ENCODE data around the gene EFHC1.
A peak's percentile ranks its signal among the peaks of the same experiment; 100 is the strongest.

The EFHC1 gene

DNA sequence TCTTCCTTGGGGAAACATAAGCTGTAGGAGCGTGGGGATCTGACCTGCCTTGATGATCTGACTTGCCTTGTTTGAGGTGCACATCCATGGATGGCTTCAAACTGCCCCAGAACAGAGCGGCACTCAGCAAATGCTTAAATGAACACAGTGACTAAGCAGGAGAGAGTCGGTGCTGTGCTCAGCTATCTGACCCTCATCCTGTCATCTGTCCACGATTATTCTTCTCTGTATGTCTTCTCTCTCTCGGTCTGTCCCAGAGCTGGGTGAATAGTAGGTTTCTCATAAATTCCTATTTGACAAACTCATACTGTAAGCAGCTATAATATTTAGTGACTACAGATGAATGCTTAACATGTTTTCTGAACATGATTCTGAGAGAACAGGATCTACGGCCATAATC, 119.5 kb downstream of the EFHC1 start:
- no peaks in the 10 kb centered on the region for H3K9me3 ChIP-seq (ENCODE audit: control insufficient read depth in 5 of 5, low read length in 5 of 5)
- no peak overlapping the region for H3K4me3 ChIP-seq (ENCODE audit: low read depth in 1 of 5, low read length in 5 of 5)
- H3K27ac ChIP-seq (ENCODE audit: low read depth, low read length), result no peak overlapping the region
- peaks cover 0 to 12% (median 6%) of the 10 kb centered on the region in 5 donors for H3K36me3 ChIP-seq (ENCODE audit: control insufficient read depth in 5 of 5, insufficient read depth in 5 of 5, low read length in 5 of 5)
- H3K27me3 ChIP-seq (ENCODE audit: control insufficient read depth in 5 of 5, insufficient read depth in 4 of 5, low read length in 5 of 5), result no peaks in the 10 kb centered on the region
- H3K4me1 ChIP-seq (ENCODE audit: control insufficient read depth in 5 of 5, insufficient read depth in 5 of 5, low read length in 5 of 5), result peaks cover 13 to 53% (median 50%) of the 10 kb centered on the region in 5 donors
- no peak overlapping the region for H3K9ac ChIP-seq (ENCODE audit: low read length in 5 of 5)

DNA sequence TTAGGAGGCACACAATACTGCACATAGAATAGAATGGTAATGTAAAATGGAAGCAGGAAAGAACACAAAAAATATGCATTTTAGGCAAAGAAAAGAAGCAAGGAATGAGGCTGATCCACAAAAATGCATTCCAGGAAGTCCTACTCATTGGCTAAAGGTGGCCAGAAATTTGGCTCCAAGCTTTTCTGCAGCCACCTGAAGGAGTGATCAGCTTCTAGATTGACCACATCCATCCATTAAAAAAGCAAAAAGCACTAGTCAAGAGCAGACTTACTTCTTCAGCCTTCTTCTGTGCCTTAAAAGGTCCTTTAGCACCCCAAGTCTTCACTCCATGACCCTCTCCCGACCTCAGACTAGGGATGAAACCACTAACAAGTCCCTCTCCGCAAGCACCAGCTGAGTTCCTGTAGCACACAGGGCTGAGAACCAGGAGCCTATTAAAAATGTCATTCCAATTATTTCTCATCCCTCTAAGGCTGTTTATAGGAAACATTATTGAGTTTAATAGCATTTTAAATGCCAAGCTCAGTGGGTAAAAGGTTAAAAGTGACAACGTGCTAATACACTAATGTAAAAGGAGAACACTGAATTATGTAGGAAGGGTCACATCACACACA, 120.3 kb downstream of the EFHC1 start:
- Histone ChIP-seq H3K9me3 (ENCODE audit: control insufficient read depth in 5 of 5, low read length in 5 of 5) (no peaks in the 10 kb centered on the region), H3K4me1 (ENCODE audit: control insufficient read depth in 5 of 5, insufficient read depth in 5 of 5, low read length in 5 of 5) (peaks cover 13 to 60% (median 58%) of the 10 kb centered on the region in 5 donors), H3K27ac (ENCODE audit: low read depth, low read length) (no peak overlapping the region), H3K36me3 (ENCODE audit: control insufficient read depth in 5 of 5, insufficient read depth in 5 of 5, low read length in 5 of 5) (peaks cover 0 to 4% (median 0%) of the 10 kb centered on the region in 5 donors), H3K27me3 (ENCODE audit: control insufficient read depth in 5 of 5, insufficient read depth in 4 of 5, low read length in 5 of 5) (no peaks in the 10 kb centered on the region), H3K9ac (ENCODE audit: low read length in 5 of 5) (no peak overlapping the region), H3K4me3 (ENCODE audit: low read depth in 1 of 5, low read length in 5 of 5) (no peak overlapping the region)

DNA sequence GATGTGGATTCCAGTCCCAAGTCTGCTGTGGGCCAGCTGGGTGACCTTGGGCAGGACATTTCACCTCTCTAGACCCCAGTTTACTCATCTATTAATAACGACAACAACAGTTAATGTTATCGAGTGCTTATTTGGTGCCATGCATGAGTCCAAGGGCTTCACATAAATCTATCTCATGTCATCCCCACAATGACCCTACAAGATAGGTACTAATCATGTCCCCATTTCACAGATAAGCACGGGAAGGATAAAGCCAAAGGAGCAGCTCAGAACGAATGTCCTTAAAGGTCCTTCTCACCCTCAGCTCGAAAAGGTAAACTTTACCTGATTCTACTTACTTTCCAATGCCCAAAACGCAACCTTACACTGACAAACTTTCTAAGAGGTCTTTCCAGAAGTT, 121.0 kb downstream of the EFHC1 start:
- H3K27ac ChIP-seq (ENCODE audit: low read depth, low read length), result no peak overlapping the region

DNA sequence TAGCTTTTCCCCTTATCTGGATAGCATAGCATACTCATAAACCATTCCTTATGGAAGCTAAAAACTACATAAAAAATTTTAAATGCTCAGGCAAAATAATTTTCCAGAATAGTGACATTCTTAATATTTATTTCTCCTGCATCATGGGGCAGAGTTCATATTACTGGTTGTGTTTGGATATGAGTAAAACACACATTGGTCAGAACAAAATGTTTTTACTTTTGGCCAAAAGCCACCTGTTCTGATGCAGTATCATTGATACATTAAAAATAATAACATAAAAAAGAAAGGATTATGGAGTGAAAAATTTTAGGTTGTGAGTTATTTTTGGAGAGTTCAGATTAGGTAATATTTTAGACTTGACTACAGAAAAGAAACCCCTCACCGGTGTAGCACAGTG, 123.1 kb downstream of the EFHC1 start:
- H3K36me3 ChIP-seq (ENCODE audit: control insufficient read depth in 5 of 5, insufficient read depth in 5 of 5, low read length in 5 of 5), result no peaks in the 10 kb centered on the region
- no peaks in the 10 kb centered on the region for H3K9me3 ChIP-seq (ENCODE audit: control insufficient read depth in 5 of 5, low read length in 5 of 5)
- no peaks in the 10 kb centered on the region for H3K27me3 ChIP-seq (ENCODE audit: control insufficient read depth in 5 of 5, insufficient read depth in 4 of 5, low read length in 5 of 5)
- no peak overlapping the region for H3K9ac ChIP-seq (ENCODE audit: low read length in 5 of 5)
- H3K27ac ChIP-seq (ENCODE audit: low read depth, low read length), result no peak overlapping the region
- peaks cover 14 to 70% (median 64%) of the 10 kb centered on the region in 5 donors for H3K4me1 ChIP-seq (ENCODE audit: control insufficient read depth in 5 of 5, insufficient read depth in 5 of 5, low read length in 5 of 5)
- no peak overlapping the region for H3K4me3 ChIP-seq (ENCODE audit: low read depth in 1 of 5, low read length in 5 of 5)

More for the DNA sequence above, 121.0 kb downstream of the EFHC1 start:
- Histone ChIP-seq H3K9ac (ENCODE audit: low read length in 5 of 5) (no peak overlapping the region), H3K4me1 (ENCODE audit: control insufficient read depth in 5 of 5, insufficient read depth in 5 of 5, low read length in 5 of 5) (peaks cover 13 to 68% (median 61%) of the 10 kb centered on the region in 5 donors), H3K9me3 (ENCODE audit: control insufficient read depth in 5 of 5, low read length in 5 of 5) (no peaks in the 10 kb centered on the region), H3K27me3 (ENCODE audit: control insufficient read depth in 5 of 5, insufficient read depth in 4 of 5, low read length in 5 of 5) (no peaks in the 10 kb centered on the region), H3K4me3 (ENCODE audit: low read depth in 1 of 5, low read length in 5 of 5) (no peak overlapping the region), H3K36me3 (ENCODE audit: control insufficient read depth in 5 of 5, insufficient read depth in 5 of 5, low read length in 5 of 5) (no peaks in the 10 kb centered on the region)

DNA sequence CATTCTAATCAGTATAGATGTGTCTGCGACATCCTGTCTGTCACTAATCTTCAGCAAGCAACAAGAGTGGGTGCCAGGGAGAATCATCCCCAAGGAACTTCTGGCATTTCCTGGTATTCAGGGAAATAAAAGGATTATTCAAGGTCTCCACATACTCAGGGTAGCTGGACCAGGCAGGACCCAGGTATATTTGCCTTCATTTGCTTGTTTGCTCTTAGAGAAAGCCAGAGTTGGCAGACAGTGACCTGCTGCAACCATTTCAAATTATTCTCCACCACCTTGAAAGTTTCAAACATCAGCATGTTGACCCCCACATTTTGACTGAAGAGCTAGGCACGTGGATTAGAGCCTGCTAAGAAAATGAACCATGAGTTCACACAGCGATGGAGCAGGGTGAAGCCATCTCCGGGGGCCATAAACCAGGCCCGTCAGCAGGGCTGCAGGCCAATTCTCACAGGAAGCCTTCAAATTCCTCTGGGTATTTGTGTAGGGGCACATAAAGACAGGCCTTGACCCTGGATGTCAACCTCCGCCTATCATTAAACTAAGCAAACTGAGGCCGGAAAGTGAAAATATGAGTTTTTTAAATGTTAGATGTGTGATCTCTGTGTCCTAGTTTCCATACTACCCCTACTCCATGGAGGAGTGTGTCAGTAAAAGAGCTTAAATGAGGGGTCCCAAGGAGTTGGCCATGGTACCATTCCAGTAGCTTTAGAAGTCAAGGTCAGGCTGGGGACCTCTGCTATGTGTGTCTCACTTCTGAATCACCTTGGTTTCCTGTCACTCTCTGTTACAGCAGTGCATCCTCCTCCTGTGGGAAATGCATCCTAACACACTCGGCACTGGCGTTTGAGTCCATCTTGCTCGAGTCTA, 123.8 kb downstream of the EFHC1 start:
- Histone ChIP-seq H3K9ac (ENCODE audit: low read length in 5 of 5) (no peak overlapping the region), H3K4me1 (ENCODE audit: control insufficient read depth in 5 of 5, insufficient read depth in 5 of 5, low read length in 5 of 5) (peaks cover 14 to 70% (median 64%) of the 10 kb centered on the region in 5 donors), H3K4me3 (ENCODE audit: low read depth in 1 of 5, low read length in 5 of 5) (peak overlapping the region in 1 of 5 donors; percentile 29), H3K36me3 (ENCODE audit: control insufficient read depth in 5 of 5, insufficient read depth in 5 of 5, low read length in 5 of 5) (no peaks in the 10 kb centered on the region), H3K27ac (ENCODE audit: low read depth, low read length) (peak overlapping the region; percentile 20), H3K27me3 (ENCODE audit: control insufficient read depth in 5 of 5, insufficient read depth in 4 of 5, low read length in 5 of 5) (no peaks in the 10 kb centered on the region), H3K9me3 (ENCODE audit: control insufficient read depth in 5 of 5, low read length in 5 of 5) (no peaks in the 10 kb centered on the region)

DNA sequence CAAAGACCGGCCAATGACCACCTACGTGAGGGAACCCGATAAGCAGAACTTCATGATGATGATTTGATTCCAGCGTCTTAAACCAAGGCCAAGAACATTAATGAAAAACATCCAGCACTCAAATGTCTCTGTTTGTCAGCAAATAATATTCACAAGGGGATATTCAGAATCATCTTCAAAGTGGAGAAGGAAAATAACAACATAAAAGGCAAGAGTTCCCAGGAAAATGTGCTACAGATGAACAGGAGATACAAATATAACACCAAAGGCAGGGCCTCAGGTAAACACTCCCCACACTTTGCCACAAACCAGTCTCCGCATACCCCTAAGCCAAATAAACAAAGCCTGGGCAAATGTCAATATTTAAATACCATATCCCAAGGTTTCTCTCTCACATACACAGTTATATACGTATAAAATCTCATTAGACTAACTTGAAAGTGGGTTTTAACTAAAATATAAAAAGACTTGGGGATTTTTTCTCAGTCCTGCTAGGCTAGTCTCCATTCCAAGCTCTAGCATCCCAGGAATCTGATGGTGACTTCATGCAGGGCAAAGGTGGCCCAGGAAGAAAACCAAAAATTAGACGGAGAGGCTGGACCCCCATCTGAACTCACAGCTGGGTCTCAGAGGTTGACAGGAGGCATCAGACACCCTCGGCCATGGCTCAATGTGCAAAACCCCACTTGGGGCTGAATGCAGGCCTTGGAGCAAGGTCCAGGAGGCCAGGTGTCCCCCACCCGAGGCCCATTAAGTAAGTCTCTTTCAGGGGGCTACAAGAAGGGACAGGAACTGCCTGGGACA, 124.7 kb downstream of the EFHC1 start:
- Histone ChIP-seq H3K4me1 (ENCODE audit: control insufficient read depth in 5 of 5, insufficient read depth in 5 of 5, low read length in 5 of 5) (peaks cover 14 to 68% (median 61%) of the 10 kb centered on the region in 5 donors), H3K9ac (ENCODE audit: low read length in 5 of 5) (no peak overlapping the region)

DNA sequence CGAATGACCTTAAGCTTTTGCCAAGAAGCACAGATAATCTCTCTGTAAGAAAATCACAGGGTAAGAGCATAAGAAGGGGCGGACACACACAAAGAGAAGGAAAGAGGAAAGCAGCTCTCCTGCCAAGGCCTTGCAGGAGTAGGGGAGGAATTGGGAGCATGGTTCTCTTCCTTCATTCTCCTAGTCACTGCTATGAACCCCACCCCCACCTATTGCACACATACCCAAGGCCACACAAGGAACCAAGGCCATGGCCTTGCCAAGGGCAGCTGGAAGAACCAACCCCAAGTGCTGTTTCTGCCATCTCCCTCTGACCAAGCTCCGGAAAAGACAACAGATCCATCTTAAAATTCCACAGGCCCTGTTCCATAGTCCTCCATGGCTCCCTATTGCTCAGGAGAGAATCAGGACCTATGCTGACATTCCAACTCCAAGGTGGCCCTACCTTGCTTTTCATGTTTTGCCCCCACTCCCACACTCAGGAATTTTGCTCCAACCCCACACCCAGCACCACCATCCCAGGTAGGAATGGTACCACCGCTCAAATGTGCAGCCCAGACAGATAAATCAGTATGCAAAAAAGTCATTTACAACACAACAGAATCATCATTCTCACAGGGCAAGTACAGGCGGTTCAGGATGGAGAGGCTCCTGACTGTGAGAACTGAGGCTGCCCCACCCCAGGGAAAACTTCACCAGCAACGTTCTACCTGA, 125.4 kb downstream of the EFHC1 start:
- Histone ChIP-seq H3K36me3 (ENCODE audit: control insufficient read depth in 5 of 5, insufficient read depth in 5 of 5, low read length in 5 of 5) (no peaks in the 10 kb centered on the region), H3K9ac (ENCODE audit: low read length in 5 of 5) (no peak overlapping the region), H3K9me3 (ENCODE audit: control insufficient read depth in 5 of 5, low read length in 5 of 5) (no peaks in the 10 kb centered on the region), H3K27me3 (ENCODE audit: control insufficient read depth in 5 of 5, insufficient read depth in 4 of 5, low read length in 5 of 5) (no peaks in the 10 kb centered on the region), H3K4me1 (ENCODE audit: control insufficient read depth in 5 of 5, insufficient read depth in 5 of 5, low read length in 5 of 5) (peaks cover 14 to 69% (median 59%) of the 10 kb centered on the region in 5 donors), H3K27ac (ENCODE audit: low read depth, low read length) (no peak overlapping the region), H3K4me3 (ENCODE audit: low read depth in 1 of 5, low read length in 5 of 5) (no peak overlapping the region)

More for the DNA sequence above, 124.7 kb downstream of the EFHC1 start:
- no peak overlapping the region for H3K27ac ChIP-seq (ENCODE audit: low read depth, low read length)
- no peaks in the 10 kb centered on the region for H3K27me3 ChIP-seq (ENCODE audit: control insufficient read depth in 5 of 5, insufficient read depth in 4 of 5, low read length in 5 of 5)
- no peak overlapping the region for H3K4me3 ChIP-seq (ENCODE audit: low read depth in 1 of 5, low read length in 5 of 5)
- H3K36me3 ChIP-seq (ENCODE audit: control insufficient read depth in 5 of 5, insufficient read depth in 5 of 5, low read length in 5 of 5), result no peaks in the 10 kb centered on the region
- H3K9me3 ChIP-seq (ENCODE audit: control insufficient read depth in 5 of 5, low read length in 5 of 5), result no peaks in the 10 kb centered on the region

DNA sequence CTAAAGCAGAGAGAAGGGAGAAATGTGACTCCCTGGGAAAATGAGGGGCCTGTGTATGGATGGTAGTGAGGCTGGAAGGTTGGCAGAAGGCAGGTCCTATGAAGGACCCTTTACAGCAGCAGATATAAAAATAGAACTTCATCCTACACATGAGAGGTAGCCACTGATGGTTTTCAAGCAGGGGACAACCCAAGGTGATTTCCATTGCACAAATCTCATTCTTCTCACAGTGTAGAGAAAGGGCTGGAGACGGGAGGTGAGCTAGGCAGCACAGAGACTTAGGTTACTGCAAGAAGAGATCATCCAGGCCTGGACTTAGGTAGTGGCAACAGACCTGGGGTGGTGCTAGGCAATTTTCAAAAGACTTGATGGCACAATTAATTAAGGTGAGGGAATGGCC, 126.0 kb downstream of the EFHC1 start:
- Histone ChIP-seq H3K4me3 (ENCODE audit: low read depth in 1 of 5, low read length in 5 of 5) (no peak overlapping the region), H3K9ac (ENCODE audit: low read length in 5 of 5) (no peak overlapping the region), H3K27ac (ENCODE audit: low read depth, low read length) (no peak overlapping the region), H3K27me3 (ENCODE audit: control insufficient read depth in 5 of 5, insufficient read depth in 4 of 5, low read length in 5 of 5) (no peaks in the 10 kb centered on the region), H3K9me3 (ENCODE audit: control insufficient read depth in 5 of 5, low read length in 5 of 5) (no peaks in the 10 kb centered on the region), H3K4me1 (ENCODE audit: control insufficient read depth in 5 of 5, insufficient read depth in 5 of 5, low read length in 5 of 5) (peaks cover 14 to 70% (median 60%) of the 10 kb centered on the region in 5 donors), H3K36me3 (ENCODE audit: control insufficient read depth in 5 of 5, insufficient read depth in 5 of 5, low read length in 5 of 5) (no peaks in the 10 kb centered on the region)

DNA sequence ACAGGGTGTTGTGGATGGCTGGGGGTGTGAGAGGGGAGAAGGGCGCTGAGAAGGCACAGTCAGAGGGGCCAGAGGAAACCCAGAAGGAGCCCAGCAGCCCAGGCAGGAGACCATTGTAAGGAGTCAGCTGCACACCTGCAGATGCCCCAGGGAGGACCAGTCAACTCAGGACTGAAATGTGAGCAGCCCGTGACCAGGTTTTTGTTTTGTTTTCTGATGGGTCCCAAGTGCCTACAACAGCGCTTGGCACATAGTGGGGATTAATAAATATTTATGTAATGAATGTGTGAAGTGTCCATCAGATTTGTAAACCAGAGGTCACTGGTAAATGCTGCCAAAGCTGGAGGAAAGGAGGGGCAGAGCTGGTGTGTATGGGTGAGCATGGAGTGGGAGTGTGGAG, 126.5 kb downstream of the EFHC1 start:
- Histone ChIP-seq H3K36me3 (ENCODE audit: control insufficient read depth in 5 of 5, insufficient read depth in 5 of 5, low read length in 5 of 5) (no peaks in the 10 kb centered on the region), H3K4me1 (ENCODE audit: control insufficient read depth in 5 of 5, insufficient read depth in 5 of 5, low read length in 5 of 5) (peaks cover 14 to 74% (median 65%) of the 10 kb centered on the region in 5 donors), H3K27ac (ENCODE audit: low read depth, low read length) (no peak overlapping the region), H3K9ac (ENCODE audit: low read length in 5 of 5) (no peak overlapping the region), H3K27me3 (ENCODE audit: control insufficient read depth in 5 of 5, insufficient read depth in 4 of 5, low read length in 5 of 5) (no peaks in the 10 kb centered on the region), H3K9me3 (ENCODE audit: control insufficient read depth in 5 of 5, low read length in 5 of 5) (no peaks in the 10 kb centered on the region), H3K4me3 (ENCODE audit: low read depth in 1 of 5, low read length in 5 of 5) (no peak overlapping the region)

All from subcutaneous abdominal adipose tissue (tissue), 5 donors.